Metanephros (tissue), 1 donor: ENCODE measurements around the gene NIFK. TPM values are rescaled to one million over a fixed set of nuclear protein-coding genes. Genes with fewer than 3 reads are reported as not detected.

Experiments used
- total RNA-seq: library from RNA; depleted of rRNA; stranded (reverse); fragments of >200 nt; gene quantifications from one replicate; pipeline ENCODE4 v1.2.3, GENCODE V29; 2014

Gene NIFK
- total RNA-seq = 31.9 TPM

GRCh38 chr2:121736462-121737336 is at the start of gene NIFK:
Gene NIFK (minus strand): TSS chr2:121736875. CDS start chr2:121736850, 25 bp downstream.

GRCh38 chr2:121755237-121756111 is 18.8 kb upstream of the NIFK start, which contains the start of gene TSN:
Gene TSN (plus strand): TSS chr2:121755651. CDS start chr2:121755780, 129 bp downstream.

Other genes with a start within 250 kb of the NIFK start
- gene RNU4ATAC, start 206.0 kb downstream of the NIFK start, total RNA-seq = not detected
- 98.8 TPM for gene CLASP1, start 87.4 kb downstream of the NIFK start, total RNA-seq
- 52.8 TPM for gene TSN, start 18.8 kb upstream of the NIFK start, total RNA-seq